ENCODE measurements around the gene BLM. TPM values are rescaled to one million over a fixed set of nuclear protein-coding genes. Genes with fewer than 3 reads are reported as not detected.

The BLM gene
- total RNA-seq, 1 experiment from 2014 or later = 31.8 TPM

DNA sequence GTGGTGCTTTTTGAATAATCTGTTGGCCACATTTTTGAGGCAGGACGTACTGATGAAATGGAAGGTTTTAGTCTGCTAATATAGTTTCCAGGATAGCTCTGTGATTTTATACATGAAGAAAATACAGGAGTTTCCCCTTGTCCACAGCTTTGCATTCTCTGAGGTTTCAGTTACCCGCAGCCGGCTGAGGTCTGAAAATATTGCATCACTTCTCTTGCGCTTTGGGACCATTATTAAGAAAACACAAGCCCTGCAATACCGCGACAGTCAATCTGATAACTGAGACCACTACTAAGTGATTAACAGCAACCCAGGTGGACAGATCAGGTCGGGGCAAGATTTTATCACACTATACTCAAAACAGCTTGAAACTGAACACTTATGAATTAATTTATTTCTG is 33.0 kb downstream of the BLM start:
- no peak for DNase-seq
- Mint-ChIP-seq H3K27ac (ENCODE audit: unreplicated experiment) (no peak overlapping the region), H3K27me3 (ENCODE audit: unreplicated experiment) (no peaks in the 10 kb centered on the region), H3K36me3 (ENCODE audit: insufficient read depth, unreplicated experiment) (no peaks in the 10 kb centered on the region), H3K4me1 (ENCODE audit: low read depth, unreplicated experiment) (no peaks in the 10 kb centered on the region), H3K9me3 (ENCODE audit: low read depth, unreplicated experiment) (no peaks in the 10 kb centered on the region), H3K4me3 (ENCODE audit: low read depth, unreplicated experiment) (no peak overlapping the region)
- CTCF ChIA-PET = interaction anchor here (0.9 kb wide), 1 partner anchor 33 kb away, joined by 3 read pairs; the partner anchor contains the start of gene BLM
- TF ChIP-seq, protein P1, sequence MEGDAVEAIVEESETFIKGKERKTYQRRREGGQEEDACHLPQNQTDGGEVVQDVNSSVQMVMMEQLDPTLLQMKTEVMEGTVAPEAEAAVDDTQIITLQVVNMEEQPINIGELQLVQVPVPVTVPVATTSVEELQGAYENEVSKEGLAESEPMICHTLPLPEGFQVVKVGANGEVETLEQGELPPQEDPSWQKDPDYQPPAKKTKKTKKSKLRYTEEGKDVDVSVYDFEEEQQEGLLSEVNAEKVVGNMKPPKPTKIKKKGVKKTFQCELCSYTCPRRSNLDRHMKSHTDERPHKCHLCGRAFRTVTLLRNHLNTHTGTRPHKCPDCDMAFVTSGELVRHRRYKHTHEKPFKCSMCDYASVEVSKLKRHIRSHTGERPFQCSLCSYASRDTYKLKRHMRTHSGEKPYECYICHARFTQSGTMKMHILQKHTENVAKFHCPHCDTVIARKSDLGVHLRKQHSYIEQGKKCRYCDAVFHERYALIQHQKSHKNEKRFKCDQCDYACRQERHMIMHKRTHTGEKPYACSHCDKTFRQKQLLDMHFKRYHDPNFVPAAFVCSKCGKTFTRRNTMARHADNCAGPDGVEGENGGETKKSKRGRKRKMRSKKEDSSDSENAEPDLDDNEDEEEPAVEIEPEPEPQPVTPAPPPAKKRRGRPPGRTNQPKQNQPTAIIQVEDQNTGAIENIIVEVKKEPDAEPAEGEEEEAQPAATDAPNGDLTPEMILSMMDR (IDR thresholded peaks at IDR 0.05; ENCODE audit: unreplicated experiment) = no peak
- BruUV-seq (replicated peaks) = no TSS peak
- intact Hi-C loops (cut with micrococcal nuclease; ENCODE audit: unreplicated experiment) = no loop called here

DNA sequence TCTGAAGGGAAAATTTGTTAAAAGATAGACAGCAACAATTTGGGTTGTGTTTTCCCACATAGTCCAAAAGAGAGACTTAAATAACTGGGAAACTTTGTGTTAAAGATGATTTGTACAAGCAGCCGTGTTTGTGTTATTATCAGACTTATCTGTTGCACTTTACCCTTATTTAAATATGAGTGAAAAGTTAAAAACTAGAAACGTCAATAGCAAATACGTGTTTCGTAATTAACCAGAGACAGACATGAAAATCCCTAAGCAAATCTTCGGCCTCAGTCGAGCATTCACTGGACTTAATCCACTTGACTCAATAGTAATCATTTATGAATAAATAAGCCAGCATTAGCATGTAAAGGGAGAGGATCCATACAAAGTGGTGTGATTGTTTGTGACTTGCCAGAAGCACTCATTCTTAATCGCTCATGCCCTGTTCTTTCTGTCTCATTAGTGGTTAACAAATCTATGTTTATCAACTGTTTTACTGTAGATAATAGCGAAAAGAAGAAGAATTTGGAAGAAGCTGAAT is 34.2 kb downstream of the BLM start:
- TF ChIP-seq, protein P1 (IDR thresholded peaks at IDR 0.05; ENCODE audit: unreplicated experiment) = no peak
- Mint-ChIP-seq H3K36me3 (ENCODE audit: insufficient read depth, unreplicated experiment) (no peaks in the 10 kb centered on the region), H3K27me3 (ENCODE audit: unreplicated experiment) (no peaks in the 10 kb centered on the region), H3K27ac (ENCODE audit: unreplicated experiment) (no peak overlapping the region), H3K4me1 (ENCODE audit: low read depth, unreplicated experiment) (no peaks in the 10 kb centered on the region), H3K4me3 (ENCODE audit: low read depth, unreplicated experiment) (no peak overlapping the region), H3K9me3 (ENCODE audit: low read depth, unreplicated experiment) (no peaks in the 10 kb centered on the region)
- CTCF ChIA-PET = no interaction called here
- no TSS peak for BruUV-seq (replicated peaks)
- DNase-seq = no peak
- intact Hi-C loops (cut with micrococcal nuclease; ENCODE audit: unreplicated experiment) = no loop called here

DNA sequence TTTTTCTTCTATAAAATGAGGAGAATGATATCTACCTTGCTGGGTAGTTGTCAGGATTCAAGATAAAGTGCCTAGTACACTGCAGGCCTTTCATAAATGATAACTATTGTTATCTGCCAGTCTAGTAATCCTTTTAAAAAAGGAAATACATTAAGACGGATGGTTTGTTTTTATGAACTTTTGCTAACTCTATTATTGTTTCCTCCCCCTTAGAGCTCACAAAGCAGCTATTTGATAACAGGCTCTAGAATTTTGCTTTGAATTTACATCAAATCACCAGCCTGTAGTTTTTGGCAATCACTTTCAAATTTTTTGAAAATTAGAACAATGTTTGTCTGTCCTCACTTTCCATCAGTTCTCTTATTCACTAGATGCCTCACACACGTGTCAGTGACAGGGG is 39.8 kb downstream of the BLM start:
- Mint-ChIP-seq H3K36me3 (ENCODE audit: insufficient read depth, unreplicated experiment) (no peaks in the 10 kb centered on the region), H3K27me3 (ENCODE audit: unreplicated experiment) (no peaks in the 10 kb centered on the region), H3K27ac (ENCODE audit: unreplicated experiment) (no peak overlapping the region), H3K9me3 (ENCODE audit: low read depth, unreplicated experiment) (no peaks in the 10 kb centered on the region), H3K4me3 (ENCODE audit: low read depth, unreplicated experiment) (no peak overlapping the region), H3K4me1 (ENCODE audit: low read depth, unreplicated experiment) (no peaks in the 10 kb centered on the region)
- TF ChIP-seq, protein P1 (IDR thresholded peaks at IDR 0.05; ENCODE audit: unreplicated experiment) = no peak
- intact Hi-C loops (cut with micrococcal nuclease; ENCODE audit: unreplicated experiment) = no loop called here
- CTCF ChIA-PET = no interaction called here
- no peak for DNase-seq
- no TSS peak for BruUV-seq (replicated peaks)

DNA sequence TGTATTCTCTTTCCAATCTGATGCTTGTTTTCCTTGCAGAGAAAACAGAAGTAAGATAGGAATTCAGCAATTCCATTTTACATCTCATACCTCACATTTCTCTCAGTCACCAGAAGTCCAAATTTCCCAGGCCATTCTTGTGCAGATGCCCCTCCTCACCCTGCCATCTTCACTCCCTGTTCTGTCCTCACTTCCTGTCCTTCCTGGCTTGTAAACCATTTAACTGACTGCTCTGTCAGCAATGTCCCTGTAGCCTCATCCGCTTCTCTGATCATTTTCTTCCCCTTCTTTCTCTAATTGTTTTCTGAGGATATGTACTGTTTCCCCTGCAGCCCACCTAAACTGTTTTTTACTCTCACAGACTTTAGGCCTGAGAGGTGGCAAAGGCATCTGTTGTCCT is 40.3 kb downstream of the BLM start:
- Mint-ChIP-seq H3K27me3 (ENCODE audit: unreplicated experiment) (no peaks in the 10 kb centered on the region), H3K4me3 (ENCODE audit: low read depth, unreplicated experiment) (no peak overlapping the region), H3K4me1 (ENCODE audit: low read depth, unreplicated experiment) (no peaks in the 10 kb centered on the region), H3K27ac (ENCODE audit: unreplicated experiment) (no peak overlapping the region), H3K9me3 (ENCODE audit: low read depth, unreplicated experiment) (no peaks in the 10 kb centered on the region), H3K36me3 (ENCODE audit: insufficient read depth, unreplicated experiment) (no peaks in the 10 kb centered on the region)
- intact Hi-C loops (cut with micrococcal nuclease; ENCODE audit: unreplicated experiment) = no loop called here
- TF ChIP-seq, protein P1 (IDR thresholded peaks at IDR 0.05; ENCODE audit: unreplicated experiment) = no peak
- no TSS peak for BruUV-seq (replicated peaks)
- CTCF ChIA-PET = no interaction called here
- no peak for DNase-seq

All from Calu3 (cell line).